ENCODE measurements around the gene ANKRD2.

GRCh38 chr10:97618733-97619132, 46.2 kb downstream of the ANKRD2 start:
- TF ChIP-seq CTCF (IDR thresholded peaks at IDR 0.05) (no peak), POLR2A (IDR thresholded peaks at IDR 0.05) (no peak), POLR2AphosphoS5 (IDR thresholded peaks at IDR 0.05) (no peak)
